K562 (cell line): ENCODE data around the gene DRG1. TPM values are rescaled to one million over a fixed set of nuclear protein-coding genes. Genes with fewer than 3 reads are reported as not detected.

Experiments used
- ASH1L ChIP-seq: fragments of 450-650 bp; IDR thresholded peaks from 2 replicates; pipeline ENCODE4 v1.6.1; 2018; ENCODE audit warnings: borderline replicate concordance, mild to moderate bottlenecking, low read depth; ENCODE audit not compliant: partially characterized antibody
- EP300 ChIP-seq: IDR thresholded peaks from 2 replicates; pipeline ENCODE4 v1.6.1; 2012; ENCODE audit warnings: low read length, improper control_type of control experiment
- HMGN3 ChIP-seq: IDR thresholded peaks from 2 replicates; pipeline ENCODE4 v1.6.1; 2011; ENCODE audit warnings: borderline replicate concordance, low read depth, mild to moderate bottlenecking, mixed read lengths, low read length; ENCODE audit not compliant: insufficient read length; ENCODE audit errors: extremely low read depth
- MITF ChIP-seq: IDR thresholded peaks from 2 replicates; pipeline ENCODE4 v1.6.1; 2014; ENCODE audit warnings: antibody characterized with exemption
- MXD1 ChIP-seq: fragments of 250-450 bp; sonication (Bioruptor Pico); IDR thresholded peaks from 2 replicates; pipeline ENCODE4 v1.8.0; 2021; ENCODE audit warnings: borderline replicate concordance, mild to moderate bottlenecking, moderate library complexity; ENCODE audit not compliant: poor library complexity, severe bottlenecking
- RHOXF2B ChIP-seq: fragments of 250-450 bp; sonication (Bioruptor Pico); conservative IDR thresholded peaks from 2 replicates; pipeline ENCODE4 v1.5.1; 2021
- SMAD2 ChIP-seq: fragments of 150-350 bp; IDR thresholded peaks from 2 replicates; pipeline ENCODE4 v1.6.1; 2014; ENCODE audit warnings: low read depth, mild to moderate bottlenecking, low read length
- SNRNP70 ChIP-seq: fragments of 200-400 bp; formaldehyde crosslinking; optimal IDR thresholded peaks from 2 replicates; pipeline ENCODE3; 2017; ENCODE audit warnings: low read depth, low read length
- polyA plus RNA-seq, 8 experiments: library from polyadenylated mRNA; depleted of rRNA in 4 of 8; stranded (reverse) in 5 of 8; unstranded in 3 of 8; fragments of >200 nt; fragmentation: Nextera tagmentation in 2 of 8; fragmentation: Illumina TruSeq in 1 of 8; extraction: Ambion mirVana in 2 of 8; extraction: Trizol in 1 of 8; gene quantifications; 2 replicates each; pipeline versions ENCODE4 v1.2.1 to v1.2.3, GENCODE V29; 2011 to 2014; ENCODE audit warnings: inconsistent platforms in 1 of 8, missing spikeins in 1 of 8
- total RNA-seq, 7 experiments: library from RNA; depleted of rRNA in 6 of 7; stranded (reverse); fragments of >200 nt in 6 of 7; fragmentation: Illumina TruSeq in 2 of 7; extraction: Trizol in 2 of 7; gene quantifications; 2 replicates each; pipeline versions ENCODE4 v1.2.1 to v1.2.3, GENCODE V29; 2011 to 2021; ENCODE audit warnings: low replicate concordance in 1 of 7
- TF ChIP-seq, protein P1 (sequence below): fragments of 250-450 bp; sonication (Bioruptor Pico); IDR thresholded peaks from 2 replicates; pipeline ENCODE4 v1.4.0; 2020; ENCODE audit warnings: mild to moderate bottlenecking
- TF ChIP-seq, protein P2 (sequence below): sonication (generic); IDR thresholded peaks from 2 replicates; pipeline ENCODE4 v1.6.1; 2016

DRG1 gene
- total and polyA plus RNA-seq, 9 of the 15 experiments (the other 6 are each of a cell fraction or from before 2014, with no cell fraction given) = 76.4 to 211 (median 93.3) TPM

GRCh38 chr22:31399211-31400022 lies at the start of gene DRG1 (continued):
- TF ChIP-seq, protein P1, sequence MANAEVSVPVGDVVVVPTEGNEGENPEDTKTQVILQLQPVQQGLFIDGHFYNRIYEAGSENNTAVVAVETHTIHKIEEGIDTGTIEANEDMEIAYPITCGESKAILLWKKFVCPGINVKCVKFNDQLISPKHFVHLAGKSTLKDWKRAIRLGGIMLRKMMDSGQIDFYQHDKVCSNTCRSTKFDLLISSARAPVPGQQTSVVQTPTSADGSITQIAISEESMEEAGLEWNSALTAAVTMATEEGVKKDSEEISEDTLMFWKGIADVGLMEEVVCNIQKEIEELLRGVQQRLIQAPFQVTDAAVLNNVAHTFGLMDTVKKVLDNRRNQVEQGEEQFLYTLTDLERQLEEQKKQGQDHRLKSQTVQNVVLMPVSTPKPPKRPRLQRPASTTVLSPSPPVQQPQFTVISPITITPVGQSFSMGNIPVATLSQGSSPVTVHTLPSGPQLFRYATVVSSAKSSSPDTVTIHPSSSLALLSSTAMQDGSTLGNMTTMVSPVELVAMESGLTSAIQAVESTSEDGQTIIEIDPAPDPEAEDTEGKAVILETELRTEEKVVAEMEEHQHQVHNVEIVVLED = peak; percentile 60
- TF ChIP-seq RHOXF2B (no peak), MITF (no peak), EP300 (no peak), MXD1 (CRISPR knock-in tag) (no peak), ASH1L (no peak), SMAD2 (no peak), SNRNP70 (no peak), HMGN3 (peak; percentile 80)
- TF ChIP-seq, protein P2, sequence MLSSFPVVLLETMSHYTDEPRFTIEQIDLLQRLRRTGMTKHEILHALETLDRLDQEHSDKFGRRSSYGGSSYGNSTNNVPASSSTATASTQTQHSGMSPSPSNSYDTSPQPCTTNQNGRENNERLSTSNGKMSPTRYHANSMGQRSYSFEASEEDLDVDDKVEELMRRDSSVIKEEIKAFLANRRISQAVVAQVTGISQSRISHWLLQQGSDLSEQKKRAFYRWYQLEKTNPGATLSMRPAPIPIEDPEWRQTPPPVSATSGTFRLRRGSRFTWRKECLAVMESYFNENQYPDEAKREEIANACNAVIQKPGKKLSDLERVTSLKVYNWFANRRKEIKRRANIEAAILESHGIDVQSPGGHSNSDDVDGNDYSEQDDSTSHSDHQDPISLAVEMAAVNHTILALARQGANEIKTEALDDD = no peak
